NCI-H2107 (cell line): ENCODE measurements around the gene PCDH18.
"Not testable (repeated sequence)": the region's sequence is repeated elsewhere in the genome, so short reads cannot be mapped to it uniquely, and the experiment has no call there.

Experiments used
- DNase-seq: peaks from one replicate; lab custom pipeline; 2025; lab: John Stamatoyannopoulos, UW

The PCDH18 gene

GRCh38 chr4:137528673-137529072, 3.6 kb downstream of the PCDH18 start:
- no peak for DNase-seq

- no peak for DNase-seq
Observed at GRCh38 chr4:137526681-137527080, 5.6 kb downstream of the PCDH18 start.

- no peak for DNase-seq
Observed at GRCh38 chr4:137524725-137525369, 7.4 kb downstream of the PCDH18 start.

DNA sequence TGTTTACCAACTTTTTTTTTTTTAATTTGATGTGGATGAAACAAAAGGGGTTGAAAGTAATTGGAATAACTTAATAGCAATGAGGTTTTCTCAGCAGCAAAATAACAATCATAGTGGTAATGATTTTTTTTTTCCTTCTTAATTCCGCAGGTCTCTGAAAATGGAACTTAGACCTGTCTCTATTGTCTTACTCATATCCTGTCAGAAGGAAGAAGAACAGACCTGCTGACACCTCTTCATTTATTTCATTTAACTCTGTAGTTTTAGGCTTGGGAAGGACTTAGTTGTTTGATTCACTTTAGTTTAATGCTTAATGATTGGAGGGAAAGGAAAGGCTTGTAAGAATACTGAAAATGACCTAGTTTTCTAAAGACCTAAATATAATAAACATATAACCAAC, 9.0 kb downstream of the PCDH18 start:
- DNase-seq: no peak

DNA sequence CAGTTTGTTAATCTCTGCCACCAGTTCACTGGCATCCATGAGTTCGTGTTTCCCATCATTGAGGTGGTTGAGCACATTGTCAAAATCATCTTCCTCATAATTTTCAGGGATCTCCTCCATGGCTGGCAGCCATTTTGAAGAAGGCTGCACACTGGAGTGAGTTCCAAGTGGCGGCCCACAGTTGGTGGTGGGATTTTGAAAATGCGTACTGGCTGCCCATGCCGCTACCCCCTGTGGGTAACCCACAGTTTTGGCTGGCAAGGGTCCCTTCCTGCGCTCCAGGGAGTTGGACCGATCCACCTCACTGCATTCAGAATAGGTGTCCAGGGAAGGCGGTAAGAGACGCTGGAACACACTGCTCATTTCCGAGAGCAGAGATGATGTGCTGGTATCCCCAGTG, 11.2 kb downstream of the PCDH18 start:
- no peak for DNase-seq

DNA sequence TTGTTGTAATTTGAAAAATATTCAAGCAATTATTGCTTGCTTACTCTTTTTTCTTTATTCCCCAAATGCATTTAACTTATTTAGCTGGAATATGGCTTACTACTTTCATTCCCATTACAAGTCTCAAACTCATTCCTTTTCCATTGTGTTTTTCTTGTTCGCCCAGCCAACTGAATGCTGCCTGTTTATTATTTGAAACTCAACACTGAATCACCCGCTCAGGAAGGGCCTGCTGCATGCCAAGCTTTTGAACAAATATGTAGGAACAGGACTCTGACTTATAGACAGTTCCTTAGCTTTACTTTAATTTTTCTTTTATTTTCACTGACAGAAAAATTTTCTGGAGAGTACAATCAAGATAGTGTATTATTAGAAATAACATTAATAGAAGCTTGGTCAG, 12.9 kb downstream of the PCDH18 start:
- no peak for DNase-seq

GRCh38 chr4:137517323-137517722, 15.0 kb downstream of the PCDH18 start:
- DNase-seq: not testable (repeated sequence)

GRCh38 chr4:137514406-137515111, 17.7 kb downstream of the PCDH18 start:
- DNase-seq: no peak

DNA sequence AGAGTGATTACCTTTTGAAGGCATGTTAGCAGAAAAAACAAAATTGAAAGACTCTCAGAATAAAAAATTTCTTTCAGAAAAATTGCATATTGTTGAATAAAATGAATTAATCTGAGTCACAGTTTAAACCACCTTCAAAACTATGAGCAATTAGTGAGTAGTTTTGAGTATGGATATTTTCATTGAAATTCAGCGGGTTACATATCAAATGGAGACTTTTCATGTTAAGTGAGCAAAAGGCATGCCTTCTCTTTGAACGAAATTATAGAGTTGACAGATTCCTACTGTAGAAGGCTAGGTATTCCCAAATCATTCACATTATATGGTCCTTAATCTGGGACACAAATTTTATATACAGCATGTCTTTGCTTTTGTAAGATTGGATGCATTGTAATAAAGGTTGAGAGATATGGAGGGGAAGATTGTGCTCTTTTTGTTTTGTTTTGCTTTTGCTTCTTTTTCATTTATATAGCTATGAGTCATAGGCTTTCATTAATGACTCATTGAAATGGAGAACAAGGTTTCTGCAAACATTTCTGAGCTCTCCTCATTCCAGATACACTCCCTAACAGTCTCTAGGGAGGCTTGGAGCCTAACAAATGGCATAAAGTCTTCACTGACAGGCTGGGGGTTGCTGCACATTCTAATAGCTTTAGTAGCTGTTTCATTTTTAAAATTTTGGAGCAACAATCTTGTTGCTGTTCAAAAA, 21.6 kb downstream of the PCDH18 start:
- DNase-seq: no peak

- no peak for DNase-seq
Observed at GRCh38 chr4:137509855-137510282, 22.4 kb downstream of the PCDH18 start.

DNA sequence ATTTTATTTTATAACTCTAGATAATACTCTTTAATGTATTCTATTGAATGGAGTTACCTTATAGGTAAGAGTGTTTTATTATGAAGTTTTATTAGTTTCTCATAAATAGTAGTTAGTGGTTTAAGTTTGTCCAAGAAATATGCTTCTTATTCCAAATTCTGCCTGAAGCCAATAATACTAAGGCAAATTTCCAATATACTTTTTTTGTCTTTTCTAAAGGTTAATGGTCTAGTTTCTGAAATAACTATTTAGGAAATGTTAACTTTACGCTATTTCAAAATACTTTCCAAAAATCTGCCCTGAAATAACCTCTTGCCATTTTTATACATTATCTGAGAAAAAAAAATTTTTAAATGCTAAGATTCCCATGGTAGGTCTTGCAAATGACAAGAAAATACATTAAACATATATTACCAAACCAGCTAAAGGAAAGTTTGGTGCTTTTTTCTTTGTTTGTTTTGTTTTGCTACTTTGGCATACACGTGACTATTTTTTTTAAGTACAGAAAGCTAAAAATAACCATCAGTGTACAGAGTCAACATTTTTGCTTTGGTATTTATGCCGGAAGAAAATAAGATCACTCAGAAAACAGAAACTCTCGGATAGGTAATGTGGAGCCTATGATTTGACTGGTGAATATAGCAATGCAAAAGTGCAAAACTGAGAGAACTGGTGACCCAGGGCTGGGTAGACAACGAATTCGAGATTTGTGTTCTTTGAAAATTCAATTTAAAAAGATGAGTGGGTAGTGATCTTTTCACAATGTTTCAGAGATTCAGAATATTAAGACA, 29.8 kb downstream of the PCDH18 start:
- DNase-seq: no peak

GRCh38 chr4:137496267-137496666, 36.0 kb downstream of the PCDH18 start:
- DNase-seq: not testable (repeated sequence)

DNA sequence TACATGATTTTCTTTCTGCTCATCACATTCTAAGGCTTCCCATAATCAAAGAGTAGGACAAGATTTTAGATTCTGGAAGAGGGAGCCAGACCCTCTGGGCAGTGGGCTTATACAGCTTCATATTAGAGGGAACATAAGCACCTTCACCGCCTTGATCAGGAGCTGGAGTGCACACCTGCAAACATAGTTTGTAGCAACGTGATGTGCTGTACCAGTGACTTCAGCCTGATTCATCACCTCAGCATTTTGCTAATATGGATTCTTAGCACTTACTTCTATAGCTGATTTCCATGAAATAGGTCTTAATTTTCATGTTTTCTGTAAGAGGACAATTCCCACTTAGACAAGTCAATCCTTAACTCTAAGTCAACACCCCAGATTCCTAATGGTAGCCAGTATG, 36.7 kb downstream of the PCDH18 start:
- no peak for DNase-seq

DNA sequence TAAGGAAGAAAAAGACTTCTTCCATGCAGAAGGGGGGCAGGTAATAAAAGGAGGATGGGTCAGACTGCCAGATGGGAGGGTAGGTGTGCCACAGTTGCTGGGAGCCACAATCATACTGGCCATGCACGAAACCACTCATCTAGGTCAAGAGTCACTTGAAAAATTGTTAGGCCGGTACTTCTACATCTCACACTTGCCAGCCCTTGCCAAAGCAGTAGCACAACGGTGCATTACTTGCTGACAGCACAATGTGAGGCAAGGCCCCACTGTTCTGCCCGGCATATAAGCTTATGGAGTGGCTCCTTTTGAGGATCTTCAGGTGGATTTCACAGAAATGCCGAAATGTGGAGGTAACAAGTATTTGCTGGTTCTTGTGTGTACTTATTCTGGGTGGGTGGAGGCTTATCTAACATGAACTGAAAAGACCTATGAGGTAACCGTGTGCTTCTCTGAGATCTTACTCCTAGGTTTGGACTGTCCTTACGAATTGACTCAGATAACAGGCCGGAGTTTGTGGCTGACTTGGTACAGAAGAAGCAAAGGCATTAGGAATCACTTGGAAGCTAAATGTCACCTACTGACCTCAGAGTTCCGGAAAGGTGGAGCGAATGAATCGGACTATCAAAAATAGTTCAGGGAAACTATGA, 48.9 kb downstream of the PCDH18 start:
- DNase-seq: not testable (repeated sequence)

DNA sequence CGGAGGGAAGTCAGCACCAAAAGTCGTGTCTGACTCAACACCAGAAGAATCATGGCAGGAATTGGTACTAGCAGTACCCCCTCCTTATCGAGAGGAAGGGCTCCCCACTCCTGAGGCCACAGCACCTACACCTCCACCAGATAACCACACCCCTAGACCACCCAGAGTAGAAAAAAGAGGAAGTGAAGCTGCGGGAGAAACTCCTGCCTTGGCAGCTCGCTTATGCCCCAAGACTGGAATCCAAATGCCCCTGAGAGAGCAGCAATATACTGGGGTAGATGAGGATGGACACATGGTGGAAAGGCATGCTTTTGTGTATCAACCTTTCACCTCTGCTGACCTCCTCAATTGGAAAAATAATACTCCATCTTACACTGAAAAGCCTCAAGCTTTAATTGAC, 52.6 kb downstream of the PCDH18 start:
- DNase-seq: not testable (repeated sequence)

GRCh38 chr4:137476345-137476744, 55.9 kb downstream of the PCDH18 start:
- no peak for DNase-seq

DNA sequence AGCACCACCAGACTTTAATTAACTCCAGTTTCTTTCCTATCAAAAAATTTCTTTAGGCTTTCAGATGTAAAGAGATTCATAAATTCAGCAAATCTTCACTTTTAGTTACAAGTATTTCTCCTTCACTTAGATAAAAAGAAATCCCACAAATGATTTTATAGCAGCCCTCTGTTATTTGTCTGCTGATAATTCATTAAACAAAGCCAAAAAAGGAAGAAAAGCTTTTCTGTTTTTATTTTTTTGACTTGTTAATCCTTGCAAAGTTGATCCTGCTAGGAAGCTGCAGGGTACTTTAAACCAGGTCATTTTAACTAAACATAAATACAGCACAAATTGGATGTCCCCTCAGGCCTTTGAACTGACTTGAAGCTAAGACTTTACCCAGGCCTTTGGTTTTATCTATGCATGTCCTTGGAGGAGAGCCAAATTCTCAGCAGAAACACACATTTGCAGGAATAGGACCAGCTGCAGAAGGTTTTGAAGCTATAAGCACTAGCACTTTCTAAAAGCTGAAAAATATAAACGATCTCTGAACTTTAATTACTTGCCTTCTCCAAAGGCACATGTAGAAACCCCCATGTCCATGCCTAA, 57.5 kb downstream of the PCDH18 start:
- no peak for DNase-seq

DNA sequence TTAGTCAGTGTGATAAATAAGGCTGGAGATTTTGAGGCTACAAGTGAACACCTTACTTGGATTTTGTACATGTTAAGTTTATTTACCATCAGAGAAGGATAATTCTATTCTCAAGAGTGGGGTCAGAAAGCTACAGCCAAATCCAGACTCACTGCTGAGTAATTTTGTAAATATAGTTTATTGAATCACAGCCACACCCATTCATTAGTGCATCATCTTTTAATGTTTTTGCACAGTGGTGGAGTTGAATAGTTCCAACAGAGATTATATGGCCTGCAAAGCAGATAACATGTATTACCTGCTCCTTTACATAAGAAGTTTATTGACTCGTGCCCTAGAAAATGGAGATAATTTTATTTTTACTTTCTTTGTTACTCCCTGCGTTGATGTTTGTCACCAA, 60.4 kb downstream of the PCDH18 start:
- no peak for DNase-seq

GRCh38 chr4:137471461-137471860, 60.8 kb downstream of the PCDH18 start:
- DNase-seq: no peak

- DNase-seq: no peak
Observed at GRCh38 chr4:137470806-137471205, 61.5 kb downstream of the PCDH18 start.
